Endothelial cell of umbilical vein (primary cell): Measurements from ENCODE around the gene CHCHD3. TPM values are rescaled to one million over a fixed set of nuclear protein-coding genes. Genes with fewer than 3 reads are reported as not detected.

ENCODE experiments used
- BruUV-seq: library from RNA; stranded (reverse); fragments of 400-500 nt; replicated peaks from 2 replicates; lab custom pipeline; 2021; lab: Mats Ljungman, UMichigan
- CTCF ChIA-PET: fragments of 300-600, 350-600 bp; sonication (Branson Sonifier 250); formaldehyde crosslinking; loops from one replicate; lab custom pipeline; 2021; ENCODE audit warnings: antibody characterized with exemption, inconsistent platforms; lab: Charles Lee
- POLR2A ChIA-PET: fragments of 300-600, 350-600 bp; sonication (Branson Sonifier 250); formaldehyde crosslinking; loops from one replicate; lab custom pipeline; 2021; ENCODE audit warnings: antibody characterized with exemption, inconsistent platforms; lab: Charles Lee
- DNase-seq: peaks from one replicate; pipeline ENCODE4 v3.0.0-alpha.2; 2011; ENCODE audit warnings: low read depth, low spot score
- FAIRE-seq: peaks from 2 replicates; lab custom pipeline; 2011; peaks lifted over from hg19 to GRCh38; lab: Jason Lieb, UNC
- H2AFZ ChIP-seq: 2 replicates; pipeline ENCODE4 v1.6.0; 2012; ENCODE audit warnings: low read depth, low read length, control low read depth, inconsistent platforms
- H3K27ac ChIP-seq: 2 replicates; pipeline ENCODE4 v1.5.1; 2011; ENCODE audit warnings: low read depth, mild to moderate bottlenecking, control low read depth, low read length, moderate library complexity; ENCODE audit not compliant: insufficient read depth
- H3K27me3 ChIP-seq, 2 experiments: 2 replicates each; pipeline versions ENCODE4 v1.6.0 to v1.6.1; 2011; ENCODE audit warnings: low read length in 2 of 2, mixed read lengths in 1 of 2; ENCODE audit not compliant: control insufficient read depth in 2 of 2, insufficient read depth in 2 of 2
- H3K36me3 ChIP-seq, 2 experiments: 2 replicates in 1 of 2; 3 replicates in 1 of 2; pipeline ENCODE4 v1.5.1; 2011; ENCODE audit warnings: low read length in 2 of 2, mild to moderate bottlenecking in 1 of 2, moderate library complexity in 1 of 2; ENCODE audit not compliant: control insufficient read depth in 2 of 2, insufficient read depth in 2 of 2; ENCODE audit errors: extremely low read depth in 1 of 2
- H3K4me1 ChIP-seq: 3 replicates; pipeline ENCODE4 v1.5.1; 2011; ENCODE audit warnings: mild to moderate bottlenecking, low read length; ENCODE audit not compliant: control insufficient read depth, insufficient read depth; ENCODE audit errors: extremely low read depth
- H3K4me2 ChIP-seq: 2 replicates; pipeline ENCODE4 v1.6.1; 2011; ENCODE audit warnings: low read length, control low read depth, mixed read lengths; ENCODE audit not compliant: insufficient read depth
- H3K4me3 ChIP-seq, 3 experiments: fragments of 200-600 bp in 1 of 3; sonication (generic), shearing (Covaris generic) in 1 of 3; replicated peaks in 1 of 3; 2 replicates each; pipeline ENCODE4 v1.5.1; 2011 to 2016; ENCODE audit warnings: control low read depth in 3 of 3, low read length in 3 of 3, mild to moderate bottlenecking in 2 of 3, inconsistent platforms in 1 of 3, low read depth in 1 of 3, moderate library complexity in 1 of 3; ENCODE audit not compliant: insufficient read depth in 1 of 3
- H3K79me2 ChIP-seq: 2 replicates; pipeline ENCODE4 v1.6.0; 2012; ENCODE audit warnings: low read length, inconsistent platforms; ENCODE audit not compliant: control insufficient read depth, insufficient read depth
- H3K9ac ChIP-seq: replicated peaks from 2 replicates; pipeline ENCODE3; 2011; ENCODE audit warnings: low read length, control low read depth; ENCODE audit not compliant: insufficient read depth; ENCODE audit errors: extremely low read depth
- H3K9me1 ChIP-seq: replicated peaks from 3 replicates; pipeline ENCODE4 v1.6.0; 2011; ENCODE audit warnings: mild to moderate bottlenecking, low read length; ENCODE audit not compliant: control insufficient read depth, insufficient read depth; ENCODE audit errors: extremely low read depth
- H3K9me3 ChIP-seq: replicated peaks from 2 replicates; pipeline ENCODE4 v1.5.1; 2012; ENCODE audit warnings: low read length, inconsistent platforms; ENCODE audit not compliant: control insufficient read depth, insufficient read depth
- H4K20me1 ChIP-seq: replicated peaks from 2 replicates; pipeline ENCODE3; 2011; ENCODE audit warnings: mild to moderate bottlenecking, low read length; ENCODE audit not compliant: control insufficient read depth, insufficient read depth; ENCODE audit errors: extremely low read depth
- EZH2 ChIP-seq: IDR thresholded peaks from 2 replicates; pipeline ENCODE4 v1.6.1; 2012; ENCODE audit warnings: borderline replicate concordance, low read depth, mild to moderate bottlenecking, moderate library complexity, low read length, inconsistent platforms; ENCODE audit not compliant: severe bottlenecking
- FOS ChIP-seq: IDR thresholded peaks from 2 replicates; pipeline ENCODE4 v1.6.1; 2011; ENCODE audit warnings: mild to moderate bottlenecking, low read length, moderate library complexity, borderline replicate concordance; ENCODE audit not compliant: insufficient read depth
- GATA2 ChIP-seq: IDR thresholded peaks from 2 replicates; pipeline ENCODE4 v1.7.0; 2011; ENCODE audit warnings: low read depth, mild to moderate bottlenecking, moderate library complexity, mixed read lengths, low read length; ENCODE audit not compliant: insufficient read length, insufficient read depth
- JUN ChIP-seq: IDR thresholded peaks from 2 replicates; pipeline ENCODE4 v1.6.1; 2011; ENCODE audit warnings: borderline replicate concordance, low read depth; ENCODE audit not compliant: insufficient read length, insufficient read depth
- MAX ChIP-seq: IDR thresholded peaks from 2 replicates; pipeline ENCODE4 v1.6.1; 2011; ENCODE audit not compliant: insufficient read depth, insufficient read length
- MYC ChIP-seq: IDR thresholded peaks from one replicate; pipeline ENCODE4 v1.6.1; 2011; ENCODE audit warnings: mild to moderate bottlenecking, low read depth, low read length
- POLR2A ChIP-seq: IDR thresholded peaks from 2 replicates; pipeline ENCODE4 v1.6.1; 2012; ENCODE audit warnings: low read depth, mild to moderate bottlenecking, control low read depth, low read length
- POLR2AphosphoS5 ChIP-seq: IDR thresholded peaks from 2 replicates; pipeline ENCODE4 v1.6.1; 2012; ENCODE audit warnings: low read depth, mild to moderate bottlenecking, control low read depth, low read length, moderate library complexity; ENCODE audit not compliant: insufficient read depth
- dilution Hi-C: fragments of 300-500 bp; cut with MboI; formaldehyde crosslinking; loops from one replicate; pipeline ENCODE4 v1.15.0; 2019; ENCODE audit warnings: low sequenced_read_pairs; ENCODE audit not compliant: extremely low pct_ligation_motif_present
- intact Hi-C: fragments of 100-400 bp; cut with micrococcal nuclease; formaldehyde crosslinking; loops from one replicate; pipeline ENCODE4 v1.10.0; 2022
- polyA plus RNA-seq, 4 experiments: library from polyadenylated mRNA; depleted of rRNA in 3 of 4; stranded (reverse) in 3 of 4; unstranded in 1 of 4; fragments of >200 nt; gene quantifications; 2 replicates each; pipeline versions ENCODE4 v1.2.1 to v1.2.3, GENCODE V29; 2011 to 2012; ENCODE audit warnings: missing spikeins in 1 of 4
- total RNA-seq: library from RNA; stranded (reverse); gene quantifications from 2 replicates; pipeline ENCODE4 v1.2.3, GENCODE V29; 2021
- TF ChIP-seq, protein P1 (sequence below), 2 donors: IDR thresholded peaks; 1 replicate in 1 of 2; 2 replicates in 1 of 2; pipeline ENCODE4 v1.5.1; 2011; ENCODE audit warnings: low read length in 2 of 2, mild to moderate bottlenecking in 2 of 2, moderate library complexity in 2 of 2, control low read depth in 1 of 2, inconsistent platforms in 1 of 2, low read depth in 1 of 2; ENCODE audit not compliant: insufficient read depth in 1 of 2; ENCODE audit errors: extremely low read depth in 1 of 2

The CHCHD3 gene
- total and polyA plus RNA-seq, 2 donors (not counting 3 experiments of a cell fraction or from before 2014, with no cell fraction given), result 22.0 to 63.7 TPM

- no peak overlapping the region for H3K4me2 ChIP-seq
- dilution Hi-C loops (no loop called here), intact Hi-C loops (no loop called here)
- TF ChIP-seq MYC (no peak), EZH2 (no peak), MAX (no peak), JUN (no peak), POLR2A (no peak), POLR2AphosphoS5 (no peak), GATA2 (no peak), FOS (no peak)
- TF ChIP-seq, protein P1, sequence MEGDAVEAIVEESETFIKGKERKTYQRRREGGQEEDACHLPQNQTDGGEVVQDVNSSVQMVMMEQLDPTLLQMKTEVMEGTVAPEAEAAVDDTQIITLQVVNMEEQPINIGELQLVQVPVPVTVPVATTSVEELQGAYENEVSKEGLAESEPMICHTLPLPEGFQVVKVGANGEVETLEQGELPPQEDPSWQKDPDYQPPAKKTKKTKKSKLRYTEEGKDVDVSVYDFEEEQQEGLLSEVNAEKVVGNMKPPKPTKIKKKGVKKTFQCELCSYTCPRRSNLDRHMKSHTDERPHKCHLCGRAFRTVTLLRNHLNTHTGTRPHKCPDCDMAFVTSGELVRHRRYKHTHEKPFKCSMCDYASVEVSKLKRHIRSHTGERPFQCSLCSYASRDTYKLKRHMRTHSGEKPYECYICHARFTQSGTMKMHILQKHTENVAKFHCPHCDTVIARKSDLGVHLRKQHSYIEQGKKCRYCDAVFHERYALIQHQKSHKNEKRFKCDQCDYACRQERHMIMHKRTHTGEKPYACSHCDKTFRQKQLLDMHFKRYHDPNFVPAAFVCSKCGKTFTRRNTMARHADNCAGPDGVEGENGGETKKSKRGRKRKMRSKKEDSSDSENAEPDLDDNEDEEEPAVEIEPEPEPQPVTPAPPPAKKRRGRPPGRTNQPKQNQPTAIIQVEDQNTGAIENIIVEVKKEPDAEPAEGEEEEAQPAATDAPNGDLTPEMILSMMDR (IDR thresholded peaks at IDR 0.05; ENCODE audit: extremely low read depth in 1 of 2, insufficient read depth in 1 of 2, low read depth in 1 of 2, low read length in 2 of 2), result no peak
- no peaks in the 10 kb centered on the region for H4K20me1 ChIP-seq
- no peaks in the 10 kb centered on the region for H3K4me1 ChIP-seq
- ChIA-PET POLR2A (no interaction called here), CTCF (no interaction called here)
- H3K9me1 ChIP-seq, result no peaks in the 10 kb centered on the region
- no peak overlapping the region for H3K4me3 ChIP-seq
- no peaks in the 10 kb centered on the region for H3K36me3 ChIP-seq
- no peak overlapping the region for H3K27ac ChIP-seq
- no peak for DNase-seq
- H3K27me3 ChIP-seq, result peaks cover 14 to 17% of the 10 kb centered on the region in 2 experiments
- H2AFZ ChIP-seq, result no peak overlapping the region
- H3K9ac ChIP-seq, result no peak overlapping the region
- no TSS peak for BruUV-seq
- H3K79me2 ChIP-seq, result no peaks in the 10 kb centered on the region
- no peak for FAIRE-seq
- H3K9me3 ChIP-seq, result no peaks in the 10 kb centered on the region
Measured at GRCh38 chr7:132751244-132751647, 330.6 kb downstream of the CHCHD3 start.
